H1 (cell line): ENCODE results near the gene CX3CL1. TPM values are rescaled to one million over a fixed set of nuclear protein-coding genes. Genes with fewer than 3 reads are reported as not detected.

Experiments
- CBX5 ChIP-seq: fragments of 300-800, 300-1000 bp; sonication (generic); IDR thresholded peaks from 2 replicates; pipeline ENCODE4 v1.7.1; 2016; ENCODE audit warnings: antibody characterized with exemption, low read length, low read depth
- EZH2 ChIP-seq: fragments of 200-600 bp; sonication (generic); IDR thresholded peaks from 2 replicates; pipeline ENCODE4 v1.7.1; 2012; ENCODE audit warnings: low read depth, mild to moderate bottlenecking, moderate library complexity, low read length, inconsistent platforms; ENCODE audit not compliant: severe bottlenecking
- polyA plus RNA-seq, 7 experiments: library from polyadenylated mRNA; depleted of rRNA in 3 of 7; stranded (reverse) in 5 of 7; unstranded in 2 of 7; fragments of >200 nt in 5 of 7; fragments of 200-250 nt in 2 of 7; gene quantifications; 1 replicate in 5 of 7; 2 replicates in 1 of 7; 4 replicates in 1 of 7; pipeline versions ENCODE4 v1.2.1 to v1.2.3, GENCODE V29; 2011 to 2013; ENCODE audit warnings: missing spikeins in 2 of 7, mixed read lengths in 2 of 7
- total RNA-seq: library from RNA; stranded (reverse); fragmentation: NEBNext Ultra II Directional; extraction: Animal tissue kit (Norgen Biotek cat#: 25700); gene quantifications from 2 replicates; pipeline ENCODE4 v1.2.1, GENCODE V29; 2021
- TF ChIP-seq, protein P1 (sequence below): fragments of 300-600 bp; sonication (generic); IDR thresholded peaks from 2 replicates; pipeline ENCODE4 v1.7.1; 2012; ENCODE audit warnings: low read length, moderate library complexity, mild to moderate bottlenecking, inconsistent platforms; ENCODE audit not compliant: insufficient replicate concordance
- TF ChIP-seq, protein P2 (sequence below): IDR thresholded peaks from 2 replicates; pipeline ENCODE4 v1.6.1; 2011; ENCODE audit warnings: low read depth, mild to moderate bottlenecking, low read length; ENCODE audit not compliant: insufficient read depth

The CX3CL1 gene
- total and polyA plus RNA-seq, 2 of the 8 experiments (the other 6 are each of a cell fraction or from before 2014, with no cell fraction given), result 1.4 to 3.0 TPM

DNA sequence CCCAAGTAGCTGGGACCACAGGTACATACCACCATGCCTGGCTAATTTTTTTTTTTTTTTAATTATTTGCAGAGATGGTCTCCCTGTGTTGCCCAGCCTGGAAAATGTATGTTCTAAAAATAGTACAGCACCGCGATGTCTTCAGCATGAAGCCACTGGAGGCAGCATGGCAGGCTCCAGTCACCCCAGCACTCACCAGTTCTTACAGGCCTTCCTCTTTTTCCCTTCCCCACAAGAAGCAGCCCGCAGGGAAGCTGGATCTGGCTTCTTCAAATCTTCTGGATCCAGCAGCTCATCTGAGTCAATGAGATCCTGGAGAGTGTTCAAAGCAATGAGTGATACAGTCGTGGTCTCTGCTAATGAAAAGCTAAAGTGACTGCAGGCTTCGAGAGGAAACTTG lies 58.7 kb downstream of the CX3CL1 start (continued):
- TF ChIP-seq, protein P1, sequence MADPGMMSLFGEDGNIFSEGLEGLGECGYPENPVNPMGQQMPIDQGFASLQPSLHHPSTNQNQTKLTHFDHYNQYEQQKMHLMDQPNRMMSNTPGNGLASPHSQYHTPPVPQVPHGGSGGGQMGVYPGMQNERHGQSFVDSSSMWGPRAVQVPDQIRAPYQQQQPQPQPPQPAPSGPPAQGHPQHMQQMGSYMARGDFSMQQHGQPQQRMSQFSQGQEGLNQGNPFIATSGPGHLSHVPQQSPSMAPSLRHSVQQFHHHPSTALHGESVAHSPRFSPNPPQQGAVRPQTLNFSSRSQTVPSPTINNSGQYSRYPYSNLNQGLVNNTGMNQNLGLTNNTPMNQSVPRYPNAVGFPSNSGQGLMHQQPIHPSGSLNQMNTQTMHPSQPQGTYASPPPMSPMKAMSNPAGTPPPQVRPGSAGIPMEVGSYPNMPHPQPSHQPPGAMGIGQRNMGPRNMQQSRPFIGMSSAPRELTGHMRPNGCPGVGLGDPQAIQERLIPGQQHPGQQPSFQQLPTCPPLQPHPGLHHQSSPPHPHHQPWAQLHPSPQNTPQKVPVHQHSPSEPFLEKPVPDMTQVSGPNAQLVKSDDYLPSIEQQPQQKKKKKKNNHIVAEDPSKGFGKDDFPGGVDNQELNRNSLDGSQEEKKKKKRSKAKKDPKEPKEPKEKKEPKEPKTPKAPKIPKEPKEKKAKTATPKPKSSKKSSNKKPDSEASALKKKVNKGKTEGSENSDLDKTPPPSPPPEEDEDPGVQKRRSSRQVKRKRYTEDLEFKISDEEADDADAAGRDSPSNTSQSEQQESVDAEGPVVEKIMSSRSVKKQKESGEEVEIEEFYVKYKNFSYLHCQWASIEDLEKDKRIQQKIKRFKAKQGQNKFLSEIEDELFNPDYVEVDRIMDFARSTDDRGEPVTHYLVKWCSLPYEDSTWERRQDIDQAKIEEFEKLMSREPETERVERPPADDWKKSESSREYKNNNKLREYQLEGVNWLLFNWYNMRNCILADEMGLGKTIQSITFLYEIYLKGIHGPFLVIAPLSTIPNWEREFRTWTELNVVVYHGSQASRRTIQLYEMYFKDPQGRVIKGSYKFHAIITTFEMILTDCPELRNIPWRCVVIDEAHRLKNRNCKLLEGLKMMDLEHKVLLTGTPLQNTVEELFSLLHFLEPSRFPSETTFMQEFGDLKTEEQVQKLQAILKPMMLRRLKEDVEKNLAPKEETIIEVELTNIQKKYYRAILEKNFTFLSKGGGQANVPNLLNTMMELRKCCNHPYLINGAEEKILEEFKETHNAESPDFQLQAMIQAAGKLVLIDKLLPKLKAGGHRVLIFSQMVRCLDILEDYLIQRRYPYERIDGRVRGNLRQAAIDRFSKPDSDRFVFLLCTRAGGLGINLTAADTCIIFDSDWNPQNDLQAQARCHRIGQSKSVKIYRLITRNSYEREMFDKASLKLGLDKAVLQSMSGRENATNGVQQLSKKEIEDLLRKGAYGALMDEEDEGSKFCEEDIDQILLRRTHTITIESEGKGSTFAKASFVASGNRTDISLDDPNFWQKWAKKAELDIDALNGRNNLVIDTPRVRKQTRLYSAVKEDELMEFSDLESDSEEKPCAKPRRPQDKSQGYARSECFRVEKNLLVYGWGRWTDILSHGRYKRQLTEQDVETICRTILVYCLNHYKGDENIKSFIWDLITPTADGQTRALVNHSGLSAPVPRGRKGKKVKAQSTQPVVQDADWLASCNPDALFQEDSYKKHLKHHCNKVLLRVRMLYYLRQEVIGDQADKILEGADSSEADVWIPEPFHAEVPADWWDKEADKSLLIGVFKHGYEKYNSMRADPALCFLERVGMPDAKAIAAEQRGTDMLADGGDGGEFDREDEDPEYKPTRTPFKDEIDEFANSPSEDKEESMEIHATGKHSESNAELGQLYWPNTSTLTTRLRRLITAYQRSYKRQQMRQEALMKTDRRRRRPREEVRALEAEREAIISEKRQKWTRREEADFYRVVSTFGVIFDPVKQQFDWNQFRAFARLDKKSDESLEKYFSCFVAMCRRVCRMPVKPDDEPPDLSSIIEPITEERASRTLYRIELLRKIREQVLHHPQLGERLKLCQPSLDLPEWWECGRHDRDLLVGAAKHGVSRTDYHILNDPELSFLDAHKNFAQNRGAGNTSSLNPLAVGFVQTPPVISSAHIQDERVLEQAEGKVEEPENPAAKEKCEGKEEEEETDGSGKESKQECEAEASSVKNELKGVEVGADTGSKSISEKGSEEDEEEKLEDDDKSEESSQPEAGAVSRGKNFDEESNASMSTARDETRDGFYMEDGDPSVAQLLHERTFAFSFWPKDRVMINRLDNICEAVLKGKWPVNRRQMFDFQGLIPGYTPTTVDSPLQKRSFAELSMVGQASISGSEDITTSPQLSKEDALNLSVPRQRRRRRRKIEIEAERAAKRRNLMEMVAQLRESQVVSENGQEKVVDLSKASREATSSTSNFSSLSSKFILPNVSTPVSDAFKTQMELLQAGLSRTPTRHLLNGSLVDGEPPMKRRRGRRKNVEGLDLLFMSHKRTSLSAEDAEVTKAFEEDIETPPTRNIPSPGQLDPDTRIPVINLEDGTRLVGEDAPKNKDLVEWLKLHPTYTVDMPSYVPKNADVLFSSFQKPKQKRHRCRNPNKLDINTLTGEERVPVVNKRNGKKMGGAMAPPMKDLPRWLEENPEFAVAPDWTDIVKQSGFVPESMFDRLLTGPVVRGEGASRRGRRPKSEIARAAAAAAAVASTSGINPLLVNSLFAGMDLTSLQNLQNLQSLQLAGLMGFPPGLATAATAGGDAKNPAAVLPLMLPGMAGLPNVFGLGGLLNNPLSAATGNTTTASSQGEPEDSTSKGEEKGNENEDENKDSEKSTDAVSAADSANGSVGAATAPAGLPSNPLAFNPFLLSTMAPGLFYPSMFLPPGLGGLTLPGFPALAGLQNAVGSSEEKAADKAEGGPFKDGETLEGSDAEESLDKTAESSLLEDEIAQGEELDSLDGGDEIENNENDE, result no peak
- TF ChIP-seq CBX5 (no peak), EZH2 (no peak)
- TF ChIP-seq, protein P2, sequence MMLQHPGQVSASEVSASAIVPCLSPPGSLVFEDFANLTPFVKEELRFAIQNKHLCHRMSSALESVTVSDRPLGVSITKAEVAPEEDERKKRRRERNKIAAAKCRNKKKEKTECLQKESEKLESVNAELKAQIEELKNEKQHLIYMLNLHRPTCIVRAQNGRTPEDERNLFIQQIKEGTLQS, result no peak
